LNCaP clone FGC (cell line): Measurements from ENCODE around the gene SKOR2.
"Not testable (repeated sequence)": the region's sequence is repeated elsewhere in the genome, so short reads cannot be mapped to it uniquely, and the experiment has no call there.

Experiments
- DNase-seq: peaks from one replicate; pipeline ENCODE4 v3.0.0-alpha.2; 2011; ENCODE audit warnings: low read depth
- H3K4me3 ChIP-seq: 2 replicates; pipeline ENCODE4 v1.5.1; 2011; ENCODE audit warnings: mild to moderate bottlenecking, low read depth, low read length, control low read depth
- CTCF ChIP-seq: IDR thresholded peaks from 2 replicates; pipeline ENCODE4 v1.5.1; 2012; ENCODE audit warnings: mild to moderate bottlenecking; ENCODE audit not compliant: control insufficient read depth, insufficient read depth; ENCODE audit errors: extremely low read depth

Gene SKOR2

GRCh38 chr18:47174545-47175116 lies 76.8 kb downstream of the SKOR2 start:
- TF ChIP-seq CTCF = no peak
- peak overlapping the region; percentile 98 for H3K4me3 ChIP-seq
- DNase-seq = peak; percentile 71

DNA sequence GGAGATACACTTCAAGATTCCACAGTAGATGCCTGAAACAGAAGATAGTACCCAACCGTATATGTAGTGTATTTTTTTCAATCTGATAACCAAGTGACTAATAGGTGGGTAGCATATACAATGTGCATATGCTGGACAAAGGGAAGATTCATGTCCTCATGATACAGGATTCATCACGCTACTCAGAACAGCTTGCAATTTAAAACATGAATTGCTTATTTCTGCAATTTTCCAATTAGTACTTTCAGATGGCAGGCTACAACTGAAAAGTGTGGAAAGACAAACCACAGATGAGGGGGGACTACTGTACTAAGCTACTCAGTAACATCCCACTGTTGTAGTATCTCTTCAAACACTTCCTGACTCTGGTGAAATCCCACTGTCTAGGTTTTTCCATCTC lies 79.0 kb downstream of the SKOR2 start:
- H3K4me3 ChIP-seq = no peak overlapping the region
- TF ChIP-seq CTCF = no peak
- DNase-seq = no peak

- H3K4me3 ChIP-seq = no peak overlapping the region
- no peak for DNase-seq
- TF ChIP-seq CTCF = no peak
Observed at GRCh38 chr18:47168913-47169312, 82.5 kb downstream of the SKOR2 start.

- no peak for DNase-seq
- no peak overlapping the region for H3K4me3 ChIP-seq
- TF ChIP-seq CTCF = no peak
Observed at GRCh38 chr18:47168509-47168908, 83.0 kb downstream of the SKOR2 start.

DNA sequence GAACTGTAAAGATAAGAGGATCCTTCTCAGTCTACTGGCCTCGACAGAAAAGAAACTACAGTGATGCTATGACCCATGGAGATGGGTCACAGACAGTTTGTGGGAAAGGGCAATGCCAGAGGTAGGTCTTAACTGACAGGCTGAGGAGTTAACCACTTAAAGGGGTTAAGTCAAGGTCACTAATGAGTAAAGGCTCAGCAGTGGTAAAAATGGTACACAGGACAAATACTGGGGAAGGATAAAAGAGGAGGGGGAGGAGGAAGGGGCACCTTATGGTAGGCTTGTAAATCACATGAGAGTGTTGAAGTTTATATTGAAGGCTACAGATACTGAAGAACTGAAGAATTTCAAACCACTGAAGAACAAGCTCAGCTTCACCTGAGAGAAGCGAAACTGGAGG lies 85.2 kb downstream of the SKOR2 start:
- no peak for DNase-seq
- no peak for TF ChIP-seq CTCF
- no peak overlapping the region for H3K4me3 ChIP-seq

- no peak for TF ChIP-seq CTCF
- no peak overlapping the region for H3K4me3 ChIP-seq
- DNase-seq = no peak
Observed at GRCh38 chr18:47163241-47163640, 88.2 kb downstream of the SKOR2 start.

GRCh38 chr18:47160256-47160655 lies 91.2 kb downstream of the SKOR2 start:
- no peak for DNase-seq
- no peak overlapping the region for H3K4me3 ChIP-seq

GRCh38 chr18:47158404-47158803 lies 93.1 kb downstream of the SKOR2 start:
- DNase-seq, H3K4me3 ChIP-seq: not testable (repeated sequence)

More at GRCh38 chr18:47160256-47160655, 91.2 kb downstream of the SKOR2 start:
- no peak for TF ChIP-seq CTCF
